OCI-LY1 (cell line): ENCODE results near the gene ZNF410.

Experiments
- H2AFZ ChIP-seq: fragments of 200-600 bp; sonication (generic), shearing (Covaris generic); 2 replicates; pipeline ENCODE4 v1.6.0; 2014; ENCODE audit warnings: antibody characterized with exemption, mild to moderate bottlenecking, low read length
- H3F3A ChIP-seq: fragments of 200-600 bp; sonication (generic), shearing (Covaris generic); 2 replicates; pipeline ENCODE4 v1.6.0; 2014; ENCODE audit warnings: mild to moderate bottlenecking, antibody characterized with exemption, low read length, moderate library complexity; ENCODE audit not compliant: insufficient read depth
- H3K27ac ChIP-seq: fragments of 200-600 bp; sonication (generic); 2 replicates; pipeline ENCODE4 v1.5.1; 2014; ENCODE audit warnings: low read length, mixed run types, mild to moderate bottlenecking, low read depth; ENCODE audit not compliant: poor library complexity, severe bottlenecking
- H3K27me3 ChIP-seq: fragments of 200-600 bp; sonication (generic); 2 replicates; pipeline ENCODE4 v1.6.0; 2014; ENCODE audit warnings: antibody characterized with exemption, mild to moderate bottlenecking, low read length, moderate library complexity; ENCODE audit not compliant: insufficient read depth
- H3K36me3 ChIP-seq: fragments of 200-600 bp; sonication (generic); 2 replicates; pipeline ENCODE4 v1.6.1; 2014; ENCODE audit warnings: mild to moderate bottlenecking, antibody characterized with exemption, low read length, moderate library complexity, mixed read lengths; ENCODE audit not compliant: insufficient read depth
- H3K4me1 ChIP-seq: fragments of 200-600 bp; sonication (generic); 2 replicates; pipeline ENCODE4 v1.5.1; 2014; ENCODE audit warnings: mild to moderate bottlenecking, low read length, moderate library complexity; ENCODE audit not compliant: insufficient read depth, severe bottlenecking
- H3K4me2 ChIP-seq: fragments of 200-600 bp; sonication (generic), shearing (Covaris generic); 2 replicates; pipeline ENCODE4 v1.6.1; 2014; ENCODE audit warnings: low read length
- H3K4me3 ChIP-seq: fragments of 200-600 bp; sonication (generic); 2 replicates; pipeline ENCODE4 v1.5.1; 2014; ENCODE audit warnings: low read length, low read depth, mild to moderate bottlenecking, mixed read lengths; ENCODE audit not compliant: poor library complexity, severe bottlenecking
- H3K79me2 ChIP-seq: fragments of 200-600 bp; shearing (Covaris generic); 2 replicates; pipeline ENCODE4 v1.6.1; 2016; ENCODE audit warnings: mixed run types, low read length, mixed read lengths; ENCODE audit not compliant: insufficient read depth
- H3K9ac ChIP-seq: fragments of 200-600 bp; sonication (generic), shearing (Covaris generic); 2 replicates; pipeline ENCODE4 v1.6.1; 2014; ENCODE audit warnings: mild to moderate bottlenecking, low read length, mixed read lengths
- H3K9me2 ChIP-seq: fragments of 200-600 bp; sonication (generic), shearing (Covaris generic); 2 replicates; pipeline ENCODE4 v1.6.1; 2014; ENCODE audit warnings: low read depth, mild to moderate bottlenecking, low read length, mixed read lengths
- H3K9me3 ChIP-seq: fragments of 200-600 bp; shearing (Covaris generic); 2 replicates; pipeline ENCODE4 v1.6.1; 2014; ENCODE audit warnings: low read length, mixed read lengths
- H4K20me1 ChIP-seq: fragments of 200-600 bp; sonication (generic), shearing (Covaris generic); 2 replicates; pipeline ENCODE4 v1.6.0; 2016; ENCODE audit warnings: mild to moderate bottlenecking, low read length; ENCODE audit not compliant: insufficient read depth
- EZH2 ChIP-seq: fragments of 200-600 bp; sonication (generic), shearing (Covaris generic); IDR thresholded peaks from 2 replicates; pipeline ENCODE4 v1.8.0; 2017; ENCODE audit warnings: borderline replicate concordance, mixed run types, mild to moderate bottlenecking, antibody characterized with exemption, low read length, moderate library complexity, mixed read lengths
- TF ChIP-seq, protein P1 (sequence below): fragments of 200-600 bp; sonication (generic), shearing (Covaris generic); IDR thresholded peaks from 2 replicates; pipeline ENCODE4 v1.5.1; 2017; ENCODE audit warnings: mild to moderate bottlenecking, antibody characterized with exemption, low read length, moderate library complexity, mixed read lengths

Gene ZNF410

DNA sequence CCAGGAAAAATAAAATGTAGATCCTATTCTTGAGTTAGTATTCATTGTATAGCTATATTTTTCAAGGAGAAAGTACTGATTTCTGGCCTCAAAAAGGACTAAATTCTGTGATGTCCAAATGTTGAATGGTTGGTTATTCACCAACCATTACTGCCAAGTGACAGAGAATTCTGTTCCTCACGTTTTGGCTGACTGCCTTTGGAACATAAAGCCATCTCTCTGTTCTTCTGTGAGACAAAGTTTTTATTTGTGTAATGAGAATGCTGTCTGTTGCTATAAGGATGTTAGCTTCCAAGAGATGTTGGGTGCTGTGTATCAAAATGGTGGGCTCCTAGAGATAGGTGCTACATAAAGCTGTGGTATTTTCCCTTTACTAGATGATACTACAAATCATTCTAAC lies 9.3 kb downstream of the ZNF410 start:
- no peak overlapping the region for H2AFZ ChIP-seq
- H3K9ac ChIP-seq: no peak overlapping the region
- H3K9me3 ChIP-seq: no peaks in the 10 kb centered on the region
- no peaks in the 10 kb centered on the region for H3F3A ChIP-seq
- H3K36me3 ChIP-seq: peaks cover 88% of the 10 kb centered on the region
- H3K4me1 ChIP-seq: no peaks in the 10 kb centered on the region
- TF ChIP-seq EZH2: no peak
- TF ChIP-seq, protein P1, sequence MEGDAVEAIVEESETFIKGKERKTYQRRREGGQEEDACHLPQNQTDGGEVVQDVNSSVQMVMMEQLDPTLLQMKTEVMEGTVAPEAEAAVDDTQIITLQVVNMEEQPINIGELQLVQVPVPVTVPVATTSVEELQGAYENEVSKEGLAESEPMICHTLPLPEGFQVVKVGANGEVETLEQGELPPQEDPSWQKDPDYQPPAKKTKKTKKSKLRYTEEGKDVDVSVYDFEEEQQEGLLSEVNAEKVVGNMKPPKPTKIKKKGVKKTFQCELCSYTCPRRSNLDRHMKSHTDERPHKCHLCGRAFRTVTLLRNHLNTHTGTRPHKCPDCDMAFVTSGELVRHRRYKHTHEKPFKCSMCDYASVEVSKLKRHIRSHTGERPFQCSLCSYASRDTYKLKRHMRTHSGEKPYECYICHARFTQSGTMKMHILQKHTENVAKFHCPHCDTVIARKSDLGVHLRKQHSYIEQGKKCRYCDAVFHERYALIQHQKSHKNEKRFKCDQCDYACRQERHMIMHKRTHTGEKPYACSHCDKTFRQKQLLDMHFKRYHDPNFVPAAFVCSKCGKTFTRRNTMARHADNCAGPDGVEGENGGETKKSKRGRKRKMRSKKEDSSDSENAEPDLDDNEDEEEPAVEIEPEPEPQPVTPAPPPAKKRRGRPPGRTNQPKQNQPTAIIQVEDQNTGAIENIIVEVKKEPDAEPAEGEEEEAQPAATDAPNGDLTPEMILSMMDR: no peak
- no peak overlapping the region for H3K4me2 ChIP-seq
- H3K27me3 ChIP-seq: no peaks in the 10 kb centered on the region
- H3K79me2 ChIP-seq: peaks cover 16% of the 10 kb centered on the region
- H3K9me2 ChIP-seq: no peaks in the 10 kb centered on the region
- no peak overlapping the region for H3K27ac ChIP-seq
- no peaks in the 10 kb centered on the region for H4K20me1 ChIP-seq
- H3K4me3 ChIP-seq: no peak overlapping the region

DNA sequence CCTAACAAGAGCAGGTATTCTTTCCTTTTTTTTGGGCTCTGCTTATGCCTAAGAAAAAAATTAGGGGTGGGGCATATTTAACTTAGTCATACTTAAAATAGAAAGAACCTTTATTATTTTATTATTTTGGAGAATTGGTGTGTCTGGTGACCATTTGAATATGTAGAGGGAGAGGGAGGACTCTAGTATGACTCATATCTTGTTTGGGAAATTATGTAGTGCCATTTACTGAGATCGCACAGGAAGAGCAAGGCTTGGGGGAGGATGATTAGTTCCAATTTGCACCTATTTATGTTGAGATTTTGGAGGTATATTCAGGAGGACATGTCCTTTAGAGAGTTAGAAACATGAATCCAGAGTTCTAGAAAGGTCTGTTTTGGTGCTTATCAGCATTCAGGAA lies 9.9 kb downstream of the ZNF410 start:
- H3K9me3 ChIP-seq: no peaks in the 10 kb centered on the region
- no peaks in the 10 kb centered on the region for H3K27me3 ChIP-seq
- no peaks in the 10 kb centered on the region for H3K4me1 ChIP-seq
- H3K4me3 ChIP-seq: no peak overlapping the region
- no peak for TF ChIP-seq EZH2
- no peak overlapping the region for H3K4me2 ChIP-seq
- no peaks in the 10 kb centered on the region for H4K20me1 ChIP-seq
- H3K9me2 ChIP-seq: no peaks in the 10 kb centered on the region
- H3F3A ChIP-seq: no peaks in the 10 kb centered on the region
- no peak overlapping the region for H3K27ac ChIP-seq
- H3K79me2 ChIP-seq: peaks cover 10% of the 10 kb centered on the region
- H3K36me3 ChIP-seq: peaks cover 89% of the 10 kb centered on the region
- no peak overlapping the region for H2AFZ ChIP-seq
- no peak overlapping the region for H3K9ac ChIP-seq

DNA sequence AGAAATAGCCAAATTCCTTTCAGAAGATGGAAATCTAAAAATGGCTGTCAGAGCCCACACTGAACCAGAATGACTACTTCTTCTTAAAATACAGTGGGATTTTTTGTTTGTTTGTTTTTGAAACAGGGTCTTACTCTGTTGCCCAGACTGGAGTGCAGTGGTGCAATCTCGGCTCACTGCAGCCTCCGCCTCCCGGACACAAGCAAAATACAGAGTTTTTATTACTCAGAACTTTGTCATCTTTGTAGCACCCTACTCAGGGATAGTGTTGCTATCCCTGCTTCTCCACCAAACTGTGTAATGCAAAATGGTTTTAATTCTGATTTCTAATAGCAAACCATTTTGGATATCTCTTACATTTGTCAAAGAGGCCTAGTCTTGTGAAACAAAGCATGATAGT lies 16.4 kb downstream of the ZNF410 start:
- no peak for TF ChIP-seq EZH2
- TF ChIP-seq, protein P1: no peak
- Histone ChIP-seq H3K27me3 (no peaks in the 10 kb centered on the region), H3K9ac (no peak overlapping the region), H4K20me1 (no peaks in the 10 kb centered on the region), H3K36me3 (peaks cover 84% of the 10 kb centered on the region), H3K4me1 (no peaks in the 10 kb centered on the region), H3K79me2 (no peaks in the 10 kb centered on the region), H3K27ac (no peak overlapping the region), H3K4me3 (no peak overlapping the region), H3F3A (no peaks in the 10 kb centered on the region), H3K4me2 (no peak overlapping the region), H2AFZ (no peak overlapping the region), H3K9me3 (no peaks in the 10 kb centered on the region), H3K9me2 (no peaks in the 10 kb centered on the region)

DNA sequence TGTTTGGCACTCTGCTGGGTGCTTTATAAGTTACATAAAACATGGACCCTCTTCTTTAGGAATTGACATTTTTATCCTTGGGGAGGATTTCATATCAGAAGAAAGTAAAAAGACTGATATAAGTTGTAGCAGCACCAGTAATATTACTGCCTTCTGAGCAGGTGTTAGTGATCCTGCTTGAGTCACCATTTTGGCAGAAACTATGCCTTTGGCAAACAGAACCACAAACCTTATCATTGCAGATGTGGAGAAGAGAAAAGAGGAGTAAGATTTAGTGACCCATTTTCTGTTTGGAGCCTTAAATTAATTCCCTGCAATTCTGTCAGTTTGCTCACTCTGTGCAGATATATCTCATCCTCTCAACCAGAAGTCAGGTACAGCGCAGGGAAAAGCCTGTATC lies 23.0 kb downstream of the ZNF410 start:
- TF ChIP-seq, protein P1: no peak
- TF ChIP-seq EZH2: no peak
- Histone ChIP-seq H4K20me1 (no peaks in the 10 kb centered on the region), H3K4me2 (no peak overlapping the region), H3K79me2 (no peaks in the 10 kb centered on the region), H3K27me3 (no peaks in the 10 kb centered on the region), H3K4me3 (no peak overlapping the region), H3K9me3 (peaks cover 3% of the 10 kb centered on the region; the same call in 1 of the 2 replicates), H3K9ac (no peak overlapping the region), H3K4me1 (no peaks in the 10 kb centered on the region), H3K9me2 (no peaks in the 10 kb centered on the region), H3K36me3 (peaks cover 87% of the 10 kb centered on the region), H3K27ac (no peak overlapping the region), H3F3A (no peaks in the 10 kb centered on the region), H2AFZ (no peak overlapping the region)
